NCI-H2171 treated with DMSO at 0.1 percent for 48 hours (cell line): ENCODE data around the gene RGS7.

Experiments used
- DNase-seq: peaks from one replicate; lab custom pipeline; 2025; lab: John Stamatoyannopoulos, UW

RGS7 gene

GRCh38 chr1:241079459-241079858 is 277.5 kb downstream of the RGS7 start:
- no peak for DNase-seq

- DNase-seq: no peak
Measured at GRCh38 chr1:241079047-241079446, 278.0 kb downstream of the RGS7 start.

- no peak for DNase-seq
Measured at GRCh38 chr1:241077386-241078147, 279.4 kb downstream of the RGS7 start.

GRCh38 chr1:241074507-241074906 is 282.5 kb downstream of the RGS7 start:
- DNase-seq: no peak

- DNase-seq: no peak
Measured at GRCh38 chr1:241068359-241068758, 288.6 kb downstream of the RGS7 start.

- DNase-seq: no peak
Measured at GRCh38 chr1:241063276-241063675, 293.7 kb downstream of the RGS7 start.

GRCh38 chr1:241061062-241061461 is 295.9 kb downstream of the RGS7 start:
- no peak for DNase-seq

GRCh38 chr1:241048622-241049021 is 308.4 kb downstream of the RGS7 start:
- no peak for DNase-seq

- no peak for DNase-seq
Measured at GRCh38 chr1:241045659-241046058, 311.3 kb downstream of the RGS7 start.

- DNase-seq: no peak
Measured at GRCh38 chr1:241034203-241034936, 322.6 kb downstream of the RGS7 start.

GRCh38 chr1:241024834-241025233 is 332.2 kb downstream of the RGS7 start:
- DNase-seq: no peak

- DNase-seq: no peak
Measured at GRCh38 chr1:241022366-241022765, 334.6 kb downstream of the RGS7 start.

GRCh38 chr1:241020851-241021697 is 335.9 kb downstream of the RGS7 start:
- DNase-seq: no peak

GRCh38 chr1:241012708-241013340 is 344.2 kb downstream of the RGS7 start:
- no peak for DNase-seq

GRCh38 chr1:241007668-241008067 is 349.3 kb downstream of the RGS7 start:
- DNase-seq: no peak

GRCh38 chr1:240999826-241000225 is 357.2 kb downstream of the RGS7 start:
- no peak for DNase-seq

- no peak for DNase-seq
Measured at GRCh38 chr1:240998441-240999015, 358.5 kb downstream of the RGS7 start.

- DNase-seq: no peak
Measured at GRCh38 chr1:240998024-240998423, 359.0 kb downstream of the RGS7 start.

GRCh38 chr1:240993004-240993403 is 364.0 kb downstream of the RGS7 start:
- DNase-seq: no peak

GRCh38 chr1:240991230-240991629 is 365.8 kb downstream of the RGS7 start:
- DNase-seq: no peak

GRCh38 chr1:240987928-240988327 is 369.1 kb downstream of the RGS7 start:
- DNase-seq: no peak

GRCh38 chr1:240985081-240985480 is 371.9 kb downstream of the RGS7 start:
- no peak for DNase-seq
